H54 (cell line): ENCODE results near the gene RETREG3.
A peak's percentile ranks its signal among the peaks of the same experiment; 100 is the strongest.
"Not testable (repeated sequence)": the region's sequence is repeated elsewhere in the genome, so short reads cannot be mapped to it uniquely, and the experiment has no call there.

Experiments
- DNase-seq: peaks from one replicate; pipeline ENCODE4 v3.0.0; 2011; ENCODE audit warnings: low spot score, mixed read lengths; ENCODE audit not compliant: insufficient read length
- FAIRE-seq: peaks from 3 replicates; lab custom pipeline; 2011; peaks lifted over from hg19 to GRCh38; lab: Jason Lieb, UNC
- POLR2A ChIP-seq: IDR thresholded peaks from 2 replicates; pipeline ENCODE4 v1.6.1; 2011; ENCODE audit warnings: low read depth, mild to moderate bottlenecking, low read length

RETREG3 gene

GRCh38 chr17:42544874-42545283, 64.3 kb downstream of the RETREG3 start:
- DNase-seq (no peak), FAIRE-seq (no peak)
- no peak for TF ChIP-seq POLR2A

- no peak for TF ChIP-seq POLR2A
- DNase-seq: no peak
- FAIRE-seq: no peak
Observed at GRCh38 chr17:42543190-42544079, 65.7 kb downstream of the RETREG3 start.

- DNase-seq: no peak
- TF ChIP-seq POLR2A: no peak
- no peak for FAIRE-seq
Observed at GRCh38 chr17:42541041-42541833, 67.9 kb downstream of the RETREG3 start.

- DNase-seq, FAIRE-seq: not testable (repeated sequence)
Observed at GRCh38 chr17:42540558-42540957, 68.6 kb downstream of the RETREG3 start.

- FAIRE-seq (no peak), DNase-seq (no peak)
- no peak for TF ChIP-seq POLR2A
Observed at GRCh38 chr17:42538482-42538881, 70.7 kb downstream of the RETREG3 start.

GRCh38 chr17:42537826-42538451, 71.2 kb downstream of the RETREG3 start:
- DNase-seq: no peak
- TF ChIP-seq POLR2A: no peak
- FAIRE-seq: no peak

- TF ChIP-seq POLR2A: no peak
- DNase-seq: no peak
- no peak for FAIRE-seq
Observed at GRCh38 chr17:42537156-42537805, 71.9 kb downstream of the RETREG3 start.

- no peak for FAIRE-seq
- peak; percentile 98 for DNase-seq
- peak; percentile 62 for TF ChIP-seq POLR2A
Observed at GRCh38 chr17:42536372-42537155, 72.6 kb downstream of the RETREG3 start.

GRCh38 chr17:42536048-42536371, 73.2 kb downstream of the RETREG3 start, which contains the start of gene NAGLU:
Gene NAGLU, plus strand, starts transcription at chr17:42536241. Its CDS starts 32 bp downstream, at chr17:42536273.
- peak; percentile 58 for TF ChIP-seq POLR2A
- DNase-seq (peak; percentile 98), FAIRE-seq (no peak)

- TF ChIP-seq POLR2A: no peak
- FAIRE-seq: no peak
- peak; percentile 45 for DNase-seq
Observed at GRCh38 chr17:42535155-42536047, 73.8 kb downstream of the RETREG3 start.

GRCh38 chr17:42531455-42532354, 77.5 kb downstream of the RETREG3 start:
- TF ChIP-seq POLR2A: no peak
- FAIRE-seq: no peak
- DNase-seq: no peak
